GM23338 (cell line): Measurements from ENCODE around the gene NDOR1.
"Not testable (repeated sequence)": the region's sequence is repeated elsewhere in the genome, so short reads cannot be mapped to it uniquely, and the experiment has no call there.

Experiments
- CREB1 ChIP-seq: fragments of 250-450 bp; sonication (Bioruptor Pico); IDR thresholded peaks from 2 replicates; pipeline ENCODE4 v1.5.0; 2020; ENCODE audit warnings: low read depth, mild to moderate bottlenecking, moderate library complexity
- EZH2 ChIP-seq: fragments of 200-600 bp; sonication (generic); IDR thresholded peaks from one replicate; pipeline ENCODE4 v1.8.0; 2017; ENCODE audit warnings: antibody characterized with exemption, mild to moderate bottlenecking, low read depth; ENCODE audit not compliant: unreplicated experiment
- EZH2phosphoT487 ChIP-seq: fragments of 200-600 bp; sonication (generic); IDR thresholded peaks from one replicate; pipeline ENCODE4 v1.8.1; 2018; ENCODE audit warnings: antibody characterized with exemption; ENCODE audit not compliant: unreplicated experiment
- POLR2AphosphoS5 ChIP-seq: IDR thresholded peaks from 2 replicates; pipeline ENCODE4 v1.6.1; 2016; ENCODE audit warnings: antibody characterized with exemption, low read depth
- STAT1 ChIP-seq: IDR thresholded peaks from one replicate; pipeline ENCODE4 v1.6.1; 2016; ENCODE audit warnings: antibody characterized with exemption; ENCODE audit not compliant: unreplicated experiment
- TF ChIP-seq, protein P1 (sequence below): fragments of 250-450 bp; sonication (Bioruptor Pico); IDR thresholded peaks from 2 replicates; pipeline ENCODE4 v1.5.0; 2020; ENCODE audit warnings: mild to moderate bottlenecking, moderate library complexity
- TF ChIP-seq, protein P2 (sequence below), 2 experiments: fragments of 200-600 bp in 1 of 2; sonication (generic) in 1 of 2; conservative IDR thresholded peaks; 2 replicates each; pipeline versions ENCODE4 v1.5.1 to v1.6.1; 2016 to 2017; ENCODE audit warnings: antibody characterized with exemption in 2 of 2, low read depth in 2 of 2, mild to moderate bottlenecking in 2 of 2, moderate library complexity in 1 of 2
- TF ChIP-seq, protein P3 (sequence below): IDR thresholded peaks from one replicate; pipeline ENCODE4 v1.6.1; 2018; ENCODE audit warnings: antibody characterized with exemption; ENCODE audit not compliant: unreplicated experiment

- TF ChIP-seq CREB1 (CRISPR knock-in tag); EZH2phosphoT487; EZH2; POLR2AphosphoS5; STAT1: not testable (repeated sequence)
- TF ChIP-seq, protein P1, sequence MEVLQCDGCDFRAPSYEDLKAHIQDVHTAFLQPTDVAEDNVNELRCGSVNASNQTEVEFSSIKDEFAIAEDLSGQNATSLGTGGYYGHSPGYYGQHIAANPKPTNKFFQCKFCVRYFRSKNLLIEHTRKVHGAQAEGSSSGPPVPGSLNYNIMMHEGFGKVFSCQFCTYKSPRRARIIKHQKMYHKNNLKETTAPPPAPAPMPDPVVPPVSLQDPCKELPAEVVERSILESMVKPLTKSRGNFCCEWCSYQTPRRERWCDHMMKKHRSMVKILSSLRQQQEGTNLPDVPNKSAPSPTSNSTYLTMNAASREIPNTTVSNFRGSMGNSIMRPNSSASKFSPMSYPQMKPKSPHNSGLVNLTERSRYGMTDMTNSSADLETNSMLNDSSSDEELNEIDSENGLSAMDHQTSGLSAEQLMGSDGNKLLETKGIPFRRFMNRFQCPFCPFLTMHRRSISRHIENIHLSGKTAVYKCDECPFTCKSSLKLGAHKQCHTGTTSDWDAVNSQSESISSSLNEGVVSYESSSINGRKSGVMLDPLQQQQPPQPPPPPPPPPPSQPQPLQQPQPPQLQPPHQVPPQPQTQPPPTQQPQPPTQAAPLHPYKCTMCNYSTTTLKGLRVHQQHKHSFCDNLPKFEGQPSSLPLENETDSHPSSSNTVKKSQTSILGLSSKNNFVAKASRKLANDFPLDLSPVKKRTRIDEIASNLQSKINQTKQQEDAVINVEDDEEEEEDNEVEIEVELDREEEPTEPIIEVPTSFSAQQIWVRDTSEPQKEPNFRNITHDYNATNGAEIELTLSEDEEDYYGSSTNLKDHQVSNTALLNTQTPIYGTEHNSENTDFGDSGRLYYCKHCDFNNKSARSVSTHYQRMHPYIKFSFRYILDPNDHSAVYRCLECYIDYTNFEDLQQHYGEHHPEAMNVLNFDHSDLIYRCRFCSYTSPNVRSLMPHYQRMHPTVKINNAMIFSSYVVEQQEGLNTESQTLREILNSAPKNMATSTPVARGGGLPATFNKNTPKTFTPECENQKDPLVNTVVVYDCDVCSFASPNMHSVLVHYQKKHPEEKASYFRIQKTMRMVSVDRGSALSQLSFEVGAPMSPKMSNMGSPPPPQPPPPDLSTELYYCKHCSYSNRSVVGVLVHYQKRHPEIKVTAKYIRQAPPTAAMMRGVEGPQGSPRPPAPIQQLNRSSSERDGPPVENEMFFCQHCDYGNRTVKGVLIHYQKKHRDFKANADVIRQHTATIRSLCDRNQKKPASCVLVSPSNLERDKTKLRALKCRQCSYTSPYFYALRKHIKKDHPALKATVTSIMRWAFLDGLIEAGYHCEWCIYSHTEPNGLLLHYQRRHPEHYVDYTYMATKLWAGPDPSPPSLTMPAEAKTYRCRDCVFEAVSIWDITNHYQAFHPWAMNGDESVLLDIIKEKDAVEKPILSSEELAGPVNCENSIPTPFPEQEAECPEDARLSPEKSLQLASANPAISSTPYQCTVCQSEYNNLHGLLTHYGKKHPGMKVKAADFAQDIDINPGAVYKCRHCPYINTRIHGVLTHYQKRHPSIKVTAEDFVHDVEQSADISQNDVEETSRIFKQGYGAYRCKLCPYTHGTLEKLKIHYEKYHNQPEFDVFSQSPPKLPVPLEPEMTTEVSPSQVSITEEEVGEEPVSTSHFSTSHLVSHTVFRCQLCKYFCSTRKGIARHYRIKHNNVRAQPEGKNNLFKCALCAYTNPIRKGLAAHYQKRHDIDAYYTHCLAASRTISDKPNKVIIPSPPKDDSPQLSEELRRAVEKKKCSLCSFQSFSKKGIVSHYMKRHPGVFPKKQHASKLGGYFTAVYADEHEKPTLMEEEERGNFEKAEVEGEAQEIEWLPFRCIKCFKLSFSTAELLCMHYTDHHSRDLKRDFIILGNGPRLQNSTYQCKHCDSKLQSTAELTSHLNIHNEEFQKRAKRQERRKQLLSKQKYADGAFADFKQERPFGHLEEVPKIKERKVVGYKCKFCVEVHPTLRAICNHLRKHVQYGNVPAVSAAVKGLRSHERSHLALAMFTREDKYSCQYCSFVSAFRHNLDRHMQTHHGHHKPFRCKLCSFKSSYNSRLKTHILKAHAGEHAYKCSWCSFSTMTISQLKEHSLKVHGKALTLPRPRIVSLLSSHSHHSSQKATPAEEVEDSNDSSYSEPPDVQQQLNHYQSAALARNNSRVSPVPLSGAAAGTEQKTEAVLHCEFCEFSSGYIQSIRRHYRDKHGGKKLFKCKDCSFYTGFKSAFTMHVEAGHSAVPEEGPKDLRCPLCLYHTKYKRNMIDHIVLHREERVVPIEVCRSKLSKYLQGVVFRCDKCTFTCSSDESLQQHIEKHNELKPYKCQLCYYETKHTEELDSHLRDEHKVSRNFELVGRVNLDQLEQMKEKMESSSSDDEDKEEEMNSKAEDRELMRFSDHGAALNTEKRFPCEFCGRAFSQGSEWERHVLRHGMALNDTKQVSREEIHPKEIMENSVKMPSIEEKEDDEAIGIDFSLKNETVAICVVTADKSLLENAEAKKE (CRISPR knock-in tag), result not testable (repeated sequence)
- TF ChIP-seq, protein P2, sequence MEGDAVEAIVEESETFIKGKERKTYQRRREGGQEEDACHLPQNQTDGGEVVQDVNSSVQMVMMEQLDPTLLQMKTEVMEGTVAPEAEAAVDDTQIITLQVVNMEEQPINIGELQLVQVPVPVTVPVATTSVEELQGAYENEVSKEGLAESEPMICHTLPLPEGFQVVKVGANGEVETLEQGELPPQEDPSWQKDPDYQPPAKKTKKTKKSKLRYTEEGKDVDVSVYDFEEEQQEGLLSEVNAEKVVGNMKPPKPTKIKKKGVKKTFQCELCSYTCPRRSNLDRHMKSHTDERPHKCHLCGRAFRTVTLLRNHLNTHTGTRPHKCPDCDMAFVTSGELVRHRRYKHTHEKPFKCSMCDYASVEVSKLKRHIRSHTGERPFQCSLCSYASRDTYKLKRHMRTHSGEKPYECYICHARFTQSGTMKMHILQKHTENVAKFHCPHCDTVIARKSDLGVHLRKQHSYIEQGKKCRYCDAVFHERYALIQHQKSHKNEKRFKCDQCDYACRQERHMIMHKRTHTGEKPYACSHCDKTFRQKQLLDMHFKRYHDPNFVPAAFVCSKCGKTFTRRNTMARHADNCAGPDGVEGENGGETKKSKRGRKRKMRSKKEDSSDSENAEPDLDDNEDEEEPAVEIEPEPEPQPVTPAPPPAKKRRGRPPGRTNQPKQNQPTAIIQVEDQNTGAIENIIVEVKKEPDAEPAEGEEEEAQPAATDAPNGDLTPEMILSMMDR (conservative IDR thresholded peaks at IDR 0.05; ENCODE audit: low read depth in 2 of 2), result not testable (repeated sequence)
- TF ChIP-seq, protein P3, sequence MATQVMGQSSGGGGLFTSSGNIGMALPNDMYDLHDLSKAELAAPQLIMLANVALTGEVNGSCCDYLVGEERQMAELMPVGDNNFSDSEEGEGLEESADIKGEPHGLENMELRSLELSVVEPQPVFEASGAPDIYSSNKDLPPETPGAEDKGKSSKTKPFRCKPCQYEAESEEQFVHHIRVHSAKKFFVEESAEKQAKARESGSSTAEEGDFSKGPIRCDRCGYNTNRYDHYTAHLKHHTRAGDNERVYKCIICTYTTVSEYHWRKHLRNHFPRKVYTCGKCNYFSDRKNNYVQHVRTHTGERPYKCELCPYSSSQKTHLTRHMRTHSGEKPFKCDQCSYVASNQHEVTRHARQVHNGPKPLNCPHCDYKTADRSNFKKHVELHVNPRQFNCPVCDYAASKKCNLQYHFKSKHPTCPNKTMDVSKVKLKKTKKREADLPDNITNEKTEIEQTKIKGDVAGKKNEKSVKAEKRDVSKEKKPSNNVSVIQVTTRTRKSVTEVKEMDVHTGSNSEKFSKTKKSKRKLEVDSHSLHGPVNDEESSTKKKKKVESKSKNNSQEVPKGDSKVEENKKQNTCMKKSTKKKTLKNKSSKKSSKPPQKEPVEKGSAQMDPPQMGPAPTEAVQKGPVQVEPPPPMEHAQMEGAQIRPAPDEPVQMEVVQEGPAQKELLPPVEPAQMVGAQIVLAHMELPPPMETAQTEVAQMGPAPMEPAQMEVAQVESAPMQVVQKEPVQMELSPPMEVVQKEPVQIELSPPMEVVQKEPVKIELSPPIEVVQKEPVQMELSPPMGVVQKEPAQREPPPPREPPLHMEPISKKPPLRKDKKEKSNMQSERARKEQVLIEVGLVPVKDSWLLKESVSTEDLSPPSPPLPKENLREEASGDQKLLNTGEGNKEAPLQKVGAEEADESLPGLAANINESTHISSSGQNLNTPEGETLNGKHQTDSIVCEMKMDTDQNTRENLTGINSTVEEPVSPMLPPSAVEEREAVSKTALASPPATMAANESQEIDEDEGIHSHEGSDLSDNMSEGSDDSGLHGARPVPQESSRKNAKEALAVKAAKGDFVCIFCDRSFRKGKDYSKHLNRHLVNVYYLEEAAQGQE, result not testable (repeated sequence)
Observed at GRCh38 chr9:137243266-137243625, 37.7 kb downstream of the NDOR1 start.
